Gastroesophageal sphincter (tissue), 3 donors: ENCODE data around the gene RAD52.

Source experiments
- POLR2A ChIP-seq, 2 donors: fragments of 450-650 bp; IDR thresholded peaks; one replicate each; pipeline ENCODE4 v1.6.1; 2017; ENCODE audit warnings: antibody characterized with exemption in 2 of 2, mild to moderate bottlenecking in 2 of 2, moderate library complexity in 1 of 2
- TF ChIP-seq, protein P1 (sequence below), 4 experiments: fragments of 200-600 bp in 2 of 4; fragments of 450-650 bp in 2 of 4; sonication (generic) in 1 of 4; IDR thresholded peaks; one replicate each; pipeline ENCODE4 v1.5.1; 2017 to 2019; ENCODE audit warnings: antibody characterized with exemption in 4 of 4, mild to moderate bottlenecking in 2 of 4, moderate library complexity in 2 of 4

DNA sequence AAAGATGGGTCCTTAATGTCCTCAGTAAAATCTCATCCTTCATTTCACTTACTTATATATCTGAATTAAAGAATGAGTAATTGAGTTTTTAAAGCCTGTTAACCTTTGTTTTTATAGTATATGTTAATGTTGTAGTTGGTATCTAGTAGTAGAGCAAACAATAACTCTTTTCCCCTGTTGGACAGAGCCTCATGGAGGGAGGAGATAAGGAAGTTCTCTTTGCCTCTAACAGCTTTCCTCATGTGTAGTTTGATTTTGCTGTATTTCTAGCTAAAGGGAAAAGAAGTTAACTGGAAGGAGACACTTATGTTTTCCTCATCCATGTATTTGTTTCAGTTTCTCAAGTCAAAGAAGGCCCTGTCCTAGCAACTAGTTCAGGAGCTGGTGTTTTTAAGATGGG is 55.3 kb downstream of the RAD52 start:
- TF ChIP-seq, protein P1, sequence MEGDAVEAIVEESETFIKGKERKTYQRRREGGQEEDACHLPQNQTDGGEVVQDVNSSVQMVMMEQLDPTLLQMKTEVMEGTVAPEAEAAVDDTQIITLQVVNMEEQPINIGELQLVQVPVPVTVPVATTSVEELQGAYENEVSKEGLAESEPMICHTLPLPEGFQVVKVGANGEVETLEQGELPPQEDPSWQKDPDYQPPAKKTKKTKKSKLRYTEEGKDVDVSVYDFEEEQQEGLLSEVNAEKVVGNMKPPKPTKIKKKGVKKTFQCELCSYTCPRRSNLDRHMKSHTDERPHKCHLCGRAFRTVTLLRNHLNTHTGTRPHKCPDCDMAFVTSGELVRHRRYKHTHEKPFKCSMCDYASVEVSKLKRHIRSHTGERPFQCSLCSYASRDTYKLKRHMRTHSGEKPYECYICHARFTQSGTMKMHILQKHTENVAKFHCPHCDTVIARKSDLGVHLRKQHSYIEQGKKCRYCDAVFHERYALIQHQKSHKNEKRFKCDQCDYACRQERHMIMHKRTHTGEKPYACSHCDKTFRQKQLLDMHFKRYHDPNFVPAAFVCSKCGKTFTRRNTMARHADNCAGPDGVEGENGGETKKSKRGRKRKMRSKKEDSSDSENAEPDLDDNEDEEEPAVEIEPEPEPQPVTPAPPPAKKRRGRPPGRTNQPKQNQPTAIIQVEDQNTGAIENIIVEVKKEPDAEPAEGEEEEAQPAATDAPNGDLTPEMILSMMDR (IDR thresholded peaks at IDR 0.05), result no peak
- TF ChIP-seq POLR2A (IDR thresholded peaks at IDR 0.05), result no peak
